HG02884 (cell line): ENCODE data around the gene PDZD2.
"Not testable (repeated sequence)": the region's sequence is repeated elsewhere in the genome, so short reads cannot be mapped to it uniquely, and the experiment has no call there.

Experiments used
- ATAC-seq: cut with Tn5 transposase; IDR thresholded peaks from one replicate; pipeline ENCODE4 v1.9.1; 2021; ENCODE audit warnings: mild to moderate bottlenecking, moderate library complexity; ENCODE audit not compliant: unreplicated experiment

Gene PDZD2

GRCh38 chr5:32059761-32060530 lies 421.0 kb downstream of the PDZD2 start:
- ATAC-seq: no peak

GRCh38 chr5:32061236-32061635 lies 422.3 kb downstream of the PDZD2 start:
- ATAC-seq: no peak

GRCh38 chr5:32066448-32066847 lies 427.5 kb downstream of the PDZD2 start:
- ATAC-seq: no peak

- no peak for ATAC-seq
Observed at GRCh38 chr5:32067774-32068470, 429.0 kb downstream of the PDZD2 start.

GRCh38 chr5:32068561-32068960 lies 429.6 kb downstream of the PDZD2 start:
- no peak for ATAC-seq

- no peak for ATAC-seq
Observed at GRCh38 chr5:32069396-32069795, 430.5 kb downstream of the PDZD2 start.

- no peak for ATAC-seq
Observed at GRCh38 chr5:32071351-32071944, 432.5 kb downstream of the PDZD2 start.

GRCh38 chr5:32072054-32072453 lies 433.1 kb downstream of the PDZD2 start:
- no peak for ATAC-seq

- ATAC-seq: no peak
Observed at GRCh38 chr5:32074401-32074800, 435.5 kb downstream of the PDZD2 start.

- no peak for ATAC-seq
Observed at GRCh38 chr5:32076699-32077695, 438.1 kb downstream of the PDZD2 start.

GRCh38 chr5:32078855-32079254 lies 439.9 kb downstream of the PDZD2 start:
- ATAC-seq: not testable (repeated sequence)

GRCh38 chr5:32080565-32080964 lies 441.6 kb downstream of the PDZD2 start:
- not testable (repeated sequence) for ATAC-seq

- no peak for ATAC-seq
Observed at GRCh38 chr5:32082701-32083100, 443.8 kb downstream of the PDZD2 start.

- no peak for ATAC-seq
Observed at GRCh38 chr5:32083981-32084430, 445.1 kb downstream of the PDZD2 start.

- no peak for ATAC-seq
Observed at GRCh38 chr5:32087086-32088082, 448.5 kb downstream of the PDZD2 start.

GRCh38 chr5:32088214-32088613 lies 449.3 kb downstream of the PDZD2 start:
- ATAC-seq: no peak

GRCh38 chr5:32089146-32090000 lies 450.4 kb downstream of the PDZD2 start:
- ATAC-seq: no peak

- no peak for ATAC-seq
Observed at GRCh38 chr5:32090026-32090754, 451.3 kb downstream of the PDZD2 start.
